ENCODE results near the gene RNF152.

Gene RNF152

DNA sequence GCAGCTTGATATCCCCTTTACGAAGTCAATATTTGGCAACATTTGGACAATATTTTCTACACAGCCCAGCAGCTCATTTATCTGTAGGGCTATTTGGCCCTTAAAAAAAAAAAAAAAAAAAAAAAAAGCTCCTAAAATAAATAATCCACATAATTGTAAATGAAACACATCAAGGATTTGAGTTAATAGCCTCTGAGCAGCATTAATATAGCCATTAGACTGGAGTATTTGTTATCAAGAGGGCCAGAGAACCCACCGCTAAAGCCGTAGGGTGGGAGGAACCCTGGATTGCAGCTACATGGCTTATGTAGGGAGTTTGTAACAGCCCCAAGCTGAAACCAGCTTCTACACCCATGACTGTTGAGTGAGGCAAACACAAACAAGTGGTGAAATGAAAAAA, 84.5 kb downstream of the RNF152 start:
- no peak for TF ChIP-seq BACH2 (CRISPR knock-in tag; IDR thresholded peaks at IDR 0.05; ENCODE audit: borderline replicate concordance)
- no peak for TF ChIP-seq TCF4 (CRISPR knock-in tag; IDR thresholded peaks at IDR 0.05; ENCODE audit: borderline replicate concordance)
- TF ChIP-seq RARB (CRISPR knock-in tag; IDR thresholded peaks at IDR 0.05), result no peak
- no peak for TF ChIP-seq ZFP30 (CRISPR knock-in tag; IDR thresholded peaks at IDR 0.05)
- TF ChIP-seq, protein P1, sequence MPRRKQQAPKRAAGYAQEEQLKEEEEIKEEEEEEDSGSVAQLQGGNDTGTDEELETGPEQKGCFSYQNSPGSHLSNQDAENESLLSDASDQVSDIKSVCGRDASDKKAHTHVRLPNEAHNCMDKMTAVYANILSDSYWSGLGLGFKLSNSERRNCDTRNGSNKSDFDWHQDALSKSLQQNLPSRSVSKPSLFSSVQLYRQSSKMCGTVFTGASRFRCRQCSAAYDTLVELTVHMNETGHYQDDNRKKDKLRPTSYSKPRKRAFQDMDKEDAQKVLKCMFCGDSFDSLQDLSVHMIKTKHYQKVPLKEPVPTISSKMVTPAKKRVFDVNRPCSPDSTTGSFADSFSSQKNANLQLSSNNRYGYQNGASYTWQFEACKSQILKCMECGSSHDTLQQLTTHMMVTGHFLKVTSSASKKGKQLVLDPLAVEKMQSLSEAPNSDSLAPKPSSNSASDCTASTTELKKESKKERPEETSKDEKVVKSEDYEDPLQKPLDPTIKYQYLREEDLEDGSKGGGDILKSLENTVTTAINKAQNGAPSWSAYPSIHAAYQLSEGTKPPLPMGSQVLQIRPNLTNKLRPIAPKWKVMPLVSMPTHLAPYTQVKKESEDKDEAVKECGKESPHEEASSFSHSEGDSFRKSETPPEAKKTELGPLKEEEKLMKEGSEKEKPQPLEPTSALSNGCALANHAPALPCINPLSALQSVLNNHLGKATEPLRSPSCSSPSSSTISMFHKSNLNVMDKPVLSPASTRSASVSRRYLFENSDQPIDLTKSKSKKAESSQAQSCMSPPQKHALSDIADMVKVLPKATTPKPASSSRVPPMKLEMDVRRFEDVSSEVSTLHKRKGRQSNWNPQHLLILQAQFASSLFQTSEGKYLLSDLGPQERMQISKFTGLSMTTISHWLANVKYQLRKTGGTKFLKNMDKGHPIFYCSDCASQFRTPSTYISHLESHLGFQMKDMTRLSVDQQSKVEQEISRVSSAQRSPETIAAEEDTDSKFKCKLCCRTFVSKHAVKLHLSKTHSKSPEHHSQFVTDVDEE (CRISPR knock-in tag; IDR thresholded peaks at IDR 0.05), result no peak
- no peak for TF ChIP-seq ZNF70 (CRISPR knock-in tag; IDR thresholded peaks at IDR 0.05)
- no peak for TF ChIP-seq OSR1 (CRISPR knock-in tag; IDR thresholded peaks at IDR 0.05)
- TF ChIP-seq ZFP3 (CRISPR knock-in tag; IDR thresholded peaks at IDR 0.05), result no peak
- TF ChIP-seq ARNTL (CRISPR knock-in tag; IDR thresholded peaks at IDR 0.05; ENCODE audit: borderline replicate concordance, low read depth), result no peak
- no peak for TF ChIP-seq ZNF8 (CRISPR knock-in tag; IDR thresholded peaks at IDR 0.05)
- TF ChIP-seq ESRRG (CRISPR knock-in tag; IDR thresholded peaks at IDR 0.05), result no peak
- TF ChIP-seq GLIS3 (CRISPR knock-in tag; IDR thresholded peaks at IDR 0.05), result no peak
- TF ChIP-seq, protein P2, sequence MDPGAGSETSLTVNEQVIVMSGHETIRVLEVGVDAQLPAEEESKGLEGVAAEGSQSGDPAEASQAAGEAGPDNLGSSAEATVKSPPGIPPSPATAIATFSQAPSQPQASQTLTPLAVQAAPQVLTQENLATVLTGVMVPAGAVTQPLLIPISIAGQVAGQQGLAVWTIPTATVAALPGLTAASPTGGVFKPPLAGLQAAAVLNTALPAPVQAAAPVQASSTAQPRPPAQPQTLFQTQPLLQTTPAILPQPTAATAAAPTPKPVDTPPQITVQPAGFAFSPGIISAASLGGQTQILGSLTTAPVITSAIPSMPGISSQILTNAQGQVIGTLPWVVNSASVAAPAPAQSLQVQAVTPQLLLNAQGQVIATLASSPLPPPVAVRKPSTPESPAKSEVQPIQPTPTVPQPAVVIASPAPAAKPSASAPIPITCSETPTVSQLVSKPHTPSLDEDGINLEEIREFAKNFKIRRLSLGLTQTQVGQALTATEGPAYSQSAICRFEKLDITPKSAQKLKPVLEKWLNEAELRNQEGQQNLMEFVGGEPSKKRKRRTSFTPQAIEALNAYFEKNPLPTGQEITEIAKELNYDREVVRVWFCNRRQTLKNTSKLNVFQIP (CRISPR knock-in tag; IDR thresholded peaks at IDR 0.05; ENCODE audit: borderline replicate concordance, low read depth), result no peak
- TF ChIP-seq, protein P3, sequence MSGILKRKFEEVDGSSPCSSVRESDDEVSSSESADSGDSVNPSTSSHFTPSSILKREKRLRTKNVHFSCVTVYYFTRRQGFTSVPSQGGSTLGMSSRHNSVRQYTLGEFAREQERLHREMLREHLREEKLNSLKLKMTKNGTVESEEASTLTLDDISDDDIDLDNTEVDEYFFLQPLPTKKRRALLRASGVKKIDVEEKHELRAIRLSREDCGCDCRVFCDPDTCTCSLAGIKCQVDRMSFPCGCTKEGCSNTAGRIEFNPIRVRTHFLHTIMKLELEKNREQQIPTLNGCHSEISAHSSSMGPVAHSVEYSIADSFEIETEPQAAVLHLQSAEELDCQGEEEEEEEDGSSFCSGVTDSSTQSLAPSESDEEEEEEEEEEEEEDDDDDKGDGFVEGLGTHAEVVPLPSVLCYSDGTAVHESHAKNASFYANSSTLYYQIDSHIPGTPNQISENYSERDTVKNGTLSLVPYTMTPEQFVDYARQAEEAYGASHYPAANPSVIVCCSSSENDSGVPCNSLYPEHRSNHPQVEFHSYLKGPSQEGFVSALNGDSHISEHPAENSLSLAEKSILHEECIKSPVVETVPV (CRISPR knock-in tag; IDR thresholded peaks at IDR 0.05), result no peak
- TF ChIP-seq, protein P4, sequence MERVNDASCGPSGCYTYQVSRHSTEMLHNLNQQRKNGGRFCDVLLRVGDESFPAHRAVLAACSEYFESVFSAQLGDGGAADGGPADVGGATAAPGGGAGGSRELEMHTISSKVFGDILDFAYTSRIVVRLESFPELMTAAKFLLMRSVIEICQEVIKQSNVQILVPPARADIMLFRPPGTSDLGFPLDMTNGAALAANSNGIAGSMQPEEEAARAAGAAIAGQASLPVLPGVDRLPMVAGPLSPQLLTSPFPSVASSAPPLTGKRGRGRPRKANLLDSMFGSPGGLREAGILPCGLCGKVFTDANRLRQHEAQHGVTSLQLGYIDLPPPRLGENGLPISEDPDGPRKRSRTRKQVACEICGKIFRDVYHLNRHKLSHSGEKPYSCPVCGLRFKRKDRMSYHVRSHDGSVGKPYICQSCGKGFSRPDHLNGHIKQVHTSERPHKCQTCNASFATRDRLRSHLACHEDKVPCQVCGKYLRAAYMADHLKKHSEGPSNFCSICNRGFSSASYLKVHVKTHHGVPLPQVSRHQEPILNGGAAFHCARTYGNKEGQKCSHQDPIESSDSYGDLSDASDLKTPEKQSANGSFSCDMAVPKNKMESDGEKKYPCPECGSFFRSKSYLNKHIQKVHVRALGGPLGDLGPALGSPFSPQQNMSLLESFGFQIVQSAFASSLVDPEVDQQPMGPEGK (CRISPR knock-in tag; IDR thresholded peaks at IDR 0.05; ENCODE audit: borderline replicate concordance), result no peak
- no peak for TF ChIP-seq PPARA (CRISPR knock-in tag; IDR thresholded peaks at IDR 0.05; ENCODE audit: borderline replicate concordance)
- no peak for TF ChIP-seq ZC3H10 (CRISPR knock-in tag; IDR thresholded peaks at IDR 0.05)
- TF ChIP-seq, protein P5, sequence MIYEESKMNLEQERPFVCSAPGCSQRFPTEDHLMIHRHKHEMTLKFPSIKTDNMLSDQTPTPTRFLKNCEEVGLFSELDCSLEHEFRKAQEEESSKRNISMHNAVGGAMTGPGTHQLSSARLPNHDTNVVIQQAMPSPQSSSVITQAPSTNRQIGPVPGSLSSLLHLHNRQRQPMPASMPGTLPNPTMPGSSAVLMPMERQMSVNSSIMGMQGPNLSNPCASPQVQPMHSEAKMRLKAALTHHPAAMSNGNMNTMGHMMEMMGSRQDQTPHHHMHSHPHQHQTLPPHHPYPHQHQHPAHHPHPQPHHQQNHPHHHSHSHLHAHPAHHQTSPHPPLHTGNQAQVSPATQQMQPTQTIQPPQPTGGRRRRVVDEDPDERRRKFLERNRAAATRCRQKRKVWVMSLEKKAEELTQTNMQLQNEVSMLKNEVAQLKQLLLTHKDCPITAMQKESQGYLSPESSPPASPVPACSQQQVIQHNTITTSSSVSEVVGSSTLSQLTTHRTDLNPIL (CRISPR knock-in tag; IDR thresholded peaks at IDR 0.05; ENCODE audit: low read depth), result no peak
- no peak for ATAC-seq

DNA sequence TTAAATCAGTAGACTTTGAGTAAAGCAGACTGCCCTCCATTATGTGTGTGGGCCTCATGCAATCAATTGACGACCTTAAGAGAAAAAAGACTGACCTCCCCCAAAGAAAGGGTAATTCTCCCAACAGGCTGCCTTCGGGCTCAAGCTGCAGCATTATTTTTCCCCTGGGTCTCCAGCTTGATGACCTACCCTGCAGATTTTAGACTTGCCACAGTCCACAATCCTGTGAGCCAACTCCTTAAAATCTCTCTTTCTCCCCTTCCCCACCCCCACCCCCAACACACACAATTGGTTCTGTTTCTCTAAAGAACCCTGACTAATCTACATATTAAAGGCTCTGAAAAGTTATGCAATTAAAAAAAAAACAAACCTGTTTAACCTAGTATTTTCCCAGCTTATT, 89.4 kb downstream of the RNF152 start:
- no peak for ATAC-seq
- TF ChIP-seq, protein P5 (CRISPR knock-in tag; IDR thresholded peaks at IDR 0.05; ENCODE audit: low read depth), result no peak
- TF ChIP-seq CSDC2 (CRISPR knock-in tag; IDR thresholded peaks at IDR 0.05) (no peak), GLIS3 (CRISPR knock-in tag; IDR thresholded peaks at IDR 0.05) (no peak), ESRRG (CRISPR knock-in tag; IDR thresholded peaks at IDR 0.05) (no peak), ZNF70 (CRISPR knock-in tag; IDR thresholded peaks at IDR 0.05) (no peak), BACH2 (CRISPR knock-in tag; IDR thresholded peaks at IDR 0.05; ENCODE audit: borderline replicate concordance) (no peak)
- TF ChIP-seq, protein P1 (CRISPR knock-in tag; IDR thresholded peaks at IDR 0.05), result no peak
- TF ChIP-seq, protein P4 (CRISPR knock-in tag; IDR thresholded peaks at IDR 0.05; ENCODE audit: borderline replicate concordance), result no peak
